Gastroesophageal sphincter (tissue), 2 donors: ENCODE data around the gene ATL3.

ENCODE experiments used
- EP300 ChIP-seq: sonication (generic); formaldehyde crosslinking; IDR thresholded peaks from one replicate; pipeline ENCODE4 v1.6.1; 2017; ENCODE audit warnings: antibody characterized with exemption, mild to moderate bottlenecking
- POLR2A ChIP-seq, 2 donors: fragments of 450-650 bp; IDR thresholded peaks; one replicate each; pipeline ENCODE4 v1.6.1; 2017; ENCODE audit warnings: antibody characterized with exemption in 2 of 2, mild to moderate bottlenecking in 2 of 2, moderate library complexity in 1 of 2

DNA sequence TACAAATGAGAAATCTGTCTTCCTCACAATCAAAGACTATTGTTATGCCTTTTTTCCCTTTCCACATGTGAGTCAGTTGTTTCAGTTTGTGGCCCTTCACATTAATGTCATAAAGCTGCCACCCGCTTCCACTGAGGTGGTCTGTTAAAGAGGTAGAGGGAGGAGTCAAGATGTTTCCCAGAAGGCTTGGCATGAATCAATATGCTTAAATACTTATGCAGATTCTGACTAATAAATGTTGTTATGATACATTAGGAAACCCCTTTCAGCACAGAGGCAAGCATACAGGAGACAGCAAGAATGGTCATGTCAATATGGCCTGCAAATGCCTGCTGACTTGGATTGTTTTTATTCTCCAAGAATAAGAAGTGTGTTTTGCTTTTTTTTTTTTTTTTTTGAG is 16.7 kb upstream of the ATL3 start:
- TF ChIP-seq POLR2A (IDR thresholded peaks at IDR 0.05) (no peak), EP300 (no peak)
